Stimulated activated naive CD8-positive, alpha-beta T cell treated with anti-CD3 and anti-CD28 coated beads, Interleukin-15, Interleukin-2, amounts not matched to agents 100 ng/mL and 50 ng/mL, for 24 hours (primary cell): ENCODE results near the gene TRPM8.
A peak's percentile ranks its signal among the peaks of the same experiment; 100 is the strongest.

Source experiments
- H3K27ac Mint-ChIP-seq: one replicate; pipeline ENCODE4 v1.8.0; 2021; ENCODE audit warnings: mild to moderate bottlenecking, mixed read lengths
- H3K27me3 Mint-ChIP-seq: one replicate; pipeline ENCODE4 v1.8.0; 2021; ENCODE audit warnings: mixed read lengths
- H3K36me3 Mint-ChIP-seq: one replicate; pipeline ENCODE4 v1.8.0; 2021; ENCODE audit warnings: low read depth, mixed read lengths
- H3K4me1 Mint-ChIP-seq: one replicate; pipeline ENCODE4 v1.8.0; 2021; ENCODE audit warnings: low read depth, mixed read lengths
- H3K4me3 Mint-ChIP-seq: one replicate; pipeline ENCODE4 v1.8.0; 2021; ENCODE audit warnings: mild to moderate bottlenecking, mixed read lengths
- H3K9me3 Mint-ChIP-seq: one replicate; pipeline ENCODE4 v1.8.0; 2021; ENCODE audit warnings: mixed read lengths

Gene TRPM8

DNA sequence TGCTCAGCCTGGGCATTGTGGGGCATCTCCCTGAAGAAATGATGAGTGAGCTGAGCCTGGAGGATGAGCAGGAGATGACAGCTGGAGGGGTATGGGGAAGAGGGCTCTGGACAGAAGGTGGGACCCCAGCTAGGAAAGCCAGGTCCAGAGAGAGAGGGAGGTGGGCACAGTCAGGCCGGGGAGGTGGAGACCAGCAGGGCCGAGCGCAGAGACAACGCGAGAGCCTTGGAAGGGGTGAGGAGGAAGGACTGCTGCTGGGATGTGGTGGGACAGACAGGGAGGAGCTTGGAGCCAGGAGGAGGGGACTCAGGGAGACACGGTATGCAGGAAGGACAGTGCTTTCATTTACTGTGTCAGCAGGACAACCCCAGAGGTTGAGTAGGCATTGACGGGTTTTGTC lies 8.2 kb downstream of the TRPM8 start:
- Mint-ChIP-seq H3K4me3 (no peak overlapping the region), H3K9me3 (no peaks in the 10 kb centered on the region), H3K36me3 (no peaks in the 10 kb centered on the region), H3K4me1 (peaks cover 13% of the 10 kb centered on the region), H3K27ac (no peak overlapping the region), H3K27me3 (peaks cover 30% of the 10 kb centered on the region)

DNA sequence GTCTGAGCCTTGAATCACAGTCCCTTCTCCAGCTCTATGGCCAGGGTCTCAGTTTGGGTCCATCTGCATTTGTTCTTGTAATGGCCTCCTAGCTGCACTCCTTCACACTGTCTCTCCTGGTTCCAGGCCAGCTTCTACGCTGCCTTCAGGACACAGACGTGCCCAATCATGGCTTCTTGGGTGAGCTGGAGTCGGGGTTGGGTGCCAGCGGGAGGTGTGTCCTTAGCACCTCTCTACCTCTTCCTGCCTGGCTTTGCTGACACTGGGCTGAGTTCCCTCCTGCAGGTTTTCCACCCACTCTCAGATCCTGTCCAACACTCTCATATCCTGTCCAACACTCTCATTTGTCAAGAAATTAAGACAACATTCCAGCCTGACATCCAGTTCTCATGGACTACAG lies 9.6 kb downstream of the TRPM8 start:
- peaks cover 37% of the 10 kb centered on the region for H3K27me3 Mint-ChIP-seq
- H3K4me3 Mint-ChIP-seq = no peak overlapping the region
- H3K36me3 Mint-ChIP-seq = no peaks in the 10 kb centered on the region
- peaks cover 11% of the 10 kb centered on the region for H3K4me1 Mint-ChIP-seq
- no peak overlapping the region for H3K27ac Mint-ChIP-seq
- no peaks in the 10 kb centered on the region for H3K9me3 Mint-ChIP-seq

- Mint-ChIP-seq H3K9me3 (no peaks in the 10 kb centered on the region), H3K4me3 (no peak overlapping the region), H3K27me3 (peaks cover 44% of the 10 kb centered on the region), H3K36me3 (no peaks in the 10 kb centered on the region), H3K27ac (peak overlapping the region; percentile 24), H3K4me1 (peaks cover 11% of the 10 kb centered on the region)
These were observed 11.6 kb downstream of the TRPM8 start for GRCh38 chr2:233928594-233929351.

DNA sequence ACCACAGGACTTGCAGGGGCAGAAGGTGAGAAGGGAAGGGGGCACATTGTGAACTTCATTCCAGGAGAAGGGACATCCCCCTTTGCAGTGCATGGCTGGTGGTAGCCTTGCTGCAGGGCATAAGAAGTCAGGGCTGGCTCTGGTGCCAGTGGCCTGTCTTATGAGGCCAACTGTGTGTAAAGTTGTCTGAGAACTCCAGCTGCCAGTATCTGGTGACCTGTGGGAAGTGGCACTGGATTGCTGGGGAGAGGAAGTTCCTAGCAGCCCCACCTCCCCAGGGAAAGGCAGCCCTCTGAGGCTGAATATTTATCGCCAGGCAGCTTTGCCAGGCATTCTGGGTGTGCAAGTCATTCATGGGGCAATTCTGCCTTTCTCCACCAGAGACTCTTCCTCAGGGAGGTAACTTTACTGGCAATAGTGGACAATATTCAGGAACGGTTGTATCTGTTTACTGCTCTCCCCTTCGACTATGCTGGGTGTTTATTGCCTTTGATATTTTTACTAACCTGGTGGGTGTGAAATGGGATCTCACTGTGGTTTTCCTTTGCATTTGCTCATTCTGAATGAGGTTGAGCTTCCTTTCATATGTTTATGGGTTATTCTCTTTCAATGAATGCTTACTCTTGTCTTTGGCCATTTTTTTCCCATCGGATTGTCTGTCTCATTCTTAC lies 12.3 kb downstream of the TRPM8 start:
- Mint-ChIP-seq H3K27me3 (peaks cover 39% of the 10 kb centered on the region), H3K4me3 (no peak overlapping the region)

DNA sequence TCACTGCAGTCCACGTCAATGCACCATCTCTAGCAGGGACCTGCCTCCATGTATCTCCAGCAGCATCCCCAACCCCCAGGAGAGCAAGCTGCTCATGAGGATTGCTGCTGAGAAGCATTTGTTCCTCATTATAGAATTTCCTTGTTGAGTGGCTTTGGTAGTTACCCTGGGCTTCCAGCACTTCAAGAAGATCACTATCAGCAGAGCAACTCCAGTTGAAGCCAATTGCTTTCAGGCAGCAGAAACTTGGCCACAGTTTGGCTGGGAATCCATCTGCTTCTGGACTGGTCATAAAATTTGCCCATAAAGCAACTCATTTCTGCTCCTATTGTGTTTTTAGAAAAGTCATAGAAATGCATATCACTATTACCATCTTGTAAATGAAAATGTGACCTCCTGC lies 17.4 kb downstream of the TRPM8 start:
- Mint-ChIP-seq H3K27me3 (peaks cover 56% of the 10 kb centered on the region), H3K4me1 (peaks cover 11% of the 10 kb centered on the region), H3K27ac (no peak overlapping the region), H3K9me3 (no peaks in the 10 kb centered on the region), H3K4me3 (no peak overlapping the region), H3K36me3 (no peaks in the 10 kb centered on the region)

More for the DNA sequence above, 12.3 kb downstream of the TRPM8 start:
- Mint-ChIP-seq H3K27ac (peak overlapping the region; percentile 24), H3K4me1 (peaks cover 11% of the 10 kb centered on the region), H3K36me3 (no peaks in the 10 kb centered on the region), H3K9me3 (no peaks in the 10 kb centered on the region)

DNA sequence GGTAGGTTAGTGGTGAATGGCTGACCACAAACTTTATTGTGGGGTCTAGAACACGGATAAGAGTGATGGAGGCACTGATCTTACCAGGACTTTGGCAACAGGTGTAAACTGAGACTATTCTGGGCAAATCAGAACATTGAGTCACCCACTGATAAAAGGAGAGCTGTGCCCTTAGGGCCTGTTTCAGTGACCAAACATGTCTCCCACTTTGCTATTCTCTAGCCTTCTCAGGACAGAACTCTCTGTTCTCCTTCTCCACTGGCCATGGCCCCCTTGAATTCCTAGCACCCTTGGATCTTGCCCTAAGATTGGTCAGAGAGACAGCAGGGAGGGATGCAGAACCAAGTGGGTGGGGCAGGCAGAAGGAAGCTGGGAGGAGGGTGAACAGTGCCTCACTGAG lies 18.3 kb downstream of the TRPM8 start:
- H3K27me3 Mint-ChIP-seq = peaks cover 65% of the 10 kb centered on the region
- no peaks in the 10 kb centered on the region for H3K36me3 Mint-ChIP-seq

GRCh38 chr2:233936089-233936488 lies 18.9 kb downstream of the TRPM8 start:
- H3K27ac Mint-ChIP-seq = no peak overlapping the region
- peaks cover 66% of the 10 kb centered on the region for H3K27me3 Mint-ChIP-seq
- H3K9me3 Mint-ChIP-seq = no peaks in the 10 kb centered on the region
- no peak overlapping the region for H3K4me3 Mint-ChIP-seq
- H3K36me3 Mint-ChIP-seq = no peaks in the 10 kb centered on the region
- peaks cover 6% of the 10 kb centered on the region for H3K4me1 Mint-ChIP-seq

More for the DNA sequence above, 18.3 kb downstream of the TRPM8 start:
- Mint-ChIP-seq H3K4me1 (peaks cover 6% of the 10 kb centered on the region), H3K9me3 (no peaks in the 10 kb centered on the region), H3K27ac (no peak overlapping the region), H3K4me3 (no peak overlapping the region)

DNA sequence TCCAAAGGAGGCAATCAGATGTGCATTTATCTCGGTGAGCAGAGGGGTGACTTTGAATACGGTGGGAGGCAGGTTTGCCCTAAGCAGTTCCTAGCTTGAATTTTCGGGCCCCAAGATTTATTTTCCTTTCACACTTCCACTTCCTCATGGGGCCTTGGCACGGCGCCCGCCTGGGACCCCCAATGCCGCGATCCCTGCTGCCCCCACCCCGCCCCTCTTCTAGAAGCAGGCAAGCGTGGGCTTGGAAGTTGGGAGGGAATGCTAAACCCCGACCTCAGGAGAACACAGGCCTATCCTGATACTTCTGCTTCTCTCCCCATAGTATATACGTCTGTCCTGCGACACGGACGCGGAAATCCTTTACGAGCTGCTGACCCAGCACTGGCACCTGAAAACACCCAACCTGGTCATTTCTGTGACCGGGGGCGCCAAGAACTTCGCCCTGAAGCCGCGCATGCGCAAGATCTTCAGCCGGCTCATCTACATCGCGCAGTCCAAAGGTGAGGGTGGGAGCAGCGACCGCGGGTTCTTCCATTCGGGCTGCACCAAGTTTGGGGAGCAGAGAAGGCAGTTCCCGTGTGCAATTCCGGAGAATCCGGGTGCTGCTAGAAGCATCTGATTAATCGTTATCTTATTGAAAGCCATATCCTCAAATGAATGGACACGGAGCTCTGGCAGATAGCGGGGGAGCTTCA lies 21.6 kb downstream of the TRPM8 start:
- Mint-ChIP-seq H3K9me3 (no peaks in the 10 kb centered on the region), H3K4me1 (peaks cover 6% of the 10 kb centered on the region), H3K27me3 (peaks cover 64% of the 10 kb centered on the region), H3K27ac (no peak overlapping the region), H3K36me3 (no peaks in the 10 kb centered on the region), H3K4me3 (peak overlapping the region; percentile 25)

DNA sequence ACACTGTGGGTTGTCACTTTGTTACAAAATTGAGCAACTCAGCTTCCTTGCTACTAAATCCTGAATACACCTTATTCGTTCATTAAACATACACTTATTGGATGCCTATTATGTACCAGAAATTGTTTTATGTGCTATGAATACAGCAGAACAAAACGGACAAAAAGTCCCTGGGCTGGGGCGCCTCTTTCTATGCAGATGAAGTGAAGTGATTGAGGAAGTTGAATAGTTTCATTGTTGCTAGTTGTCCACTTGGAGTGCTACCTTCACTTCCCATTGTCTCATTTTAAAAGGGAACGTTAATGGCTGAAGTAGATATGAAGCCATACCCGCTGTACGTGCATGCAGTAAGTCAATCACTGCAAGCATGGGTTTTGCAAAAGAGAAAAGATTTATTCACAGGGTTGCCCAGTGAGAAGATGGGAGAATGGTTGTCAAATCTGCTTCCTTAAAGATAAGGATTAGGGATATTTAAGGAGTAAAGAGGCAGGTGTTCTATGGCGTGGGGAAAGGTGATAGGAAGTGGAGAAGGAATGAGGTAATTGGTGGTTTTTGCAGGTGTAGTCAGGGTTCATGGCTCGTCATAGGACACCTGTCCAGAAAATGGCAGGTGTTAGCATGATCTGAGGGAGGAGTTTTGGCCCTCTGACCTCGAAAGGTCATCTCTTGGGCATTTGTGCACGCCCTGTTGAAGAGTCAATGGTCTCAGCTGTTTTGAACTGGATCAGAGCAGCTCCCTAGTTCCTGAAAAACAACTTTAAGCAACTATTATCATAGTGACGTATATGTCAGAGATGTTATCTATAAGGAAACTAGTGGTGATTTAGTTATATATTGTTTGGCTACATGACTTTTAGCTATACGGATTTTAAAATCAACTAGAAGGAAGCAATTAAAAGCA lies 23.5 kb downstream of the TRPM8 start:
- no peak overlapping the region for H3K27ac Mint-ChIP-seq

GRCh38 chr2:233942731-233943130 lies 25.6 kb downstream of the TRPM8 start:
- Mint-ChIP-seq H3K27me3 (peaks cover 51% of the 10 kb centered on the region), H3K9me3 (peaks cover 3% of the 10 kb centered on the region), H3K4me1 (peaks cover 6% of the 10 kb centered on the region), H3K27ac (no peak overlapping the region), H3K4me3 (no peak overlapping the region), H3K36me3 (no peaks in the 10 kb centered on the region)

More for the DNA sequence above, 23.5 kb downstream of the TRPM8 start:
- H3K9me3 Mint-ChIP-seq = peaks cover 3% of the 10 kb centered on the region
- H3K4me3 Mint-ChIP-seq = no peak overlapping the region
- peaks cover 60% of the 10 kb centered on the region for H3K27me3 Mint-ChIP-seq
- H3K4me1 Mint-ChIP-seq = peaks cover 6% of the 10 kb centered on the region
- H3K36me3 Mint-ChIP-seq = no peaks in the 10 kb centered on the region

DNA sequence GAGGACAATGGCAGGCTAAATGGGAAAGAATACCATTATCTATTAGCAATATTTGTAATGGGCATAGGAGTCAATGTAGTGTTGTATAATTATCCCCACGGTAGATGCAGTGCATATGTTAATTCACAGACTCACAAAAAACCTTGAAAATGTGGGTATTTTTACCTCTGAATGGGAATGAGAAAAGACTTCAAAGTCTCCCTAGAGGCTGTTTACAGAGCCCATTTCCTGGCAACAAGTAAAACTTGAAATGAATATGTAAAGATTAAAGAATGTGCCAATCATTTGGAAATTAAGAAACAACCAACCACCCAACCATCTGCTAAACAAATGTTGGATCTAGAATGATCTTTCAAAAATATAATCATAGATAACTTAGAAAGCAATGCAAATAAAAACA lies 27.1 kb downstream of the TRPM8 start:
- Mint-ChIP-seq H3K9me3 (peaks cover 3% of the 10 kb centered on the region), H3K4me3 (no peak overlapping the region), H3K27me3 (peaks cover 45% of the 10 kb centered on the region), H3K27ac (no peak overlapping the region), H3K36me3 (no peaks in the 10 kb centered on the region), H3K4me1 (peaks cover 1% of the 10 kb centered on the region)

DNA sequence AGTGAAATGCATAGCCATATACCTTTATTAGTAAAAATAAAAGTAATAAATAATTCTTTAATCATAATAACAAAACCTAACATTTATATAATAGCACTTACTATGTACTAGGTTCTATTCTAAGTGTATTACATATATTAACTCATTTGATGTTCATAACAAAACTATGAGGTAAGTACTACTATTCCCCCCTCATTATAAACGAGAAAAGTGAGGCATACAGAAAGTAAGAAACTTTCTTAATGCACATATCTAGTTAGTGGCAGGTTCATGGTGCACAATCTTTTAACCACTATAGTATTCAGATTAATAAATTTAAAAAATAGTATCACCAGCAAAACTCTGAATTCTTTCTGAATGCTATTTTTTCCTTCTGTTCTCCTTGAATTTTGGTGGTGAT lies 27.5 kb downstream of the TRPM8 start:
- no peak overlapping the region for H3K4me3 Mint-ChIP-seq
- H3K36me3 Mint-ChIP-seq = no peaks in the 10 kb centered on the region
- H3K9me3 Mint-ChIP-seq = peaks cover 3% of the 10 kb centered on the region
- no peak overlapping the region for H3K27ac Mint-ChIP-seq
- H3K4me1 Mint-ChIP-seq = no peaks in the 10 kb centered on the region
- H3K27me3 Mint-ChIP-seq = peaks cover 45% of the 10 kb centered on the region

DNA sequence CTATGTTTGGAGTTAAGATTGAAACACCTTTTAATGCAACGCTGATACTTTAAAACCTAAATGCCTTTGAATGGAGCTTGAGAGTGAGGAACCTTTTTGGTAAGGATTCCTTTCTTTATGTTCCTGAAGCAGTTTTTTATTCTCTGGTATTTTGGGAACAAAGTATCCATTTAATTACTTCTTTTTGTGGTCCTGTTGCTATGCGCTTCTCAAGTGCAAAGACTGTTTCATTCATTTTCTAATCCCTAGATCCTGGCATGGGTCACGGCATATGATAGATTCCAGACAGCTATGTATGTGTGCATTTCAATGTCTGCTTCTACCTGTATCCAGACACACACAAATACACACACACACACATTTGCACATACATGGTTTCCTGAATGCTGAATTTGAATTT lies 28.0 kb downstream of the TRPM8 start:
- no peaks in the 10 kb centered on the region for H3K36me3 Mint-ChIP-seq
- H3K9me3 Mint-ChIP-seq = peaks cover 3% of the 10 kb centered on the region
- peaks cover 45% of the 10 kb centered on the region for H3K27me3 Mint-ChIP-seq
- H3K4me1 Mint-ChIP-seq = no peaks in the 10 kb centered on the region
- H3K27ac Mint-ChIP-seq = no peak overlapping the region
- no peak overlapping the region for H3K4me3 Mint-ChIP-seq

DNA sequence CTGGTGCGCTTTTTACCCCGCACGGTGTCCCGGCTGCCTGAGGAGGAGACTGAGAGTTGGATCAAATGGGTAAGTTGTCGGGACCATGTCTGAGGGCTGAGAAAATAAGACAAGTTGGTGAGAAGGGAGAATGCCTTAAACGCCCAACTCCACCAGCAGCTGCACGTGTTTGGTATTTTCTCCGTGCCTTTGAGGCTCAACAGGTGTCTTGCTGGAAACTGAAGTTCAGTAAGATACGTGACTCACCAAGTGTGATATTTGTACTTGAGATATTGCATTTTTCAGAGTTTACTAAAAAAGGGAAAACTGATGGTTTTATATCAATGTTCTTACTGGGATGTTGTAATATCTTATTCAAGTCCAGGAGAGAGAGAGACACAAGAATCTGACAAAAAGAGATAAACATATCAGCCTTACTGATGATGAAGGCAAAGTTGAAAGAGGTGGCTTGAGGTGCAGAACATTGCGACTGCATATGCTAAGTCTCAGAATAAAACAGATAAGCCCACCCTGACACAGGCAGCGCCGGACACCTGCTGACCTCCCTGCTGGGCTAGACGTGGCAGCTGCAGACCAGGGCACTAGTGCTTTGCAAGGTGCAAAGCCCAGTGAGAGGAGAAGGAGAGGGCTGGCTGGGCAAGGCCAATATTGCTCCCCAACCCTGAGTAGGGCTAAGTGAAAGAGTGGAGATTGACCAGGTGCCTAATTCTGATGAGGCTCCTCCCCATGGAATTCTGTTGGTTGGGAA lies 33.1 kb downstream of the TRPM8 start:
- Mint-ChIP-seq H3K4me3 (no peak overlapping the region), H3K4me1 (no peaks in the 10 kb centered on the region), H3K27me3 (peaks cover 53% of the 10 kb centered on the region), H3K9me3 (peaks cover 2% of the 10 kb centered on the region), H3K36me3 (no peaks in the 10 kb centered on the region), H3K27ac (no peak overlapping the region)
